Mesendoderm (in vitro differentiated cells): ENCODE results near the gene SGPL1.

Source experiments
- DNase-seq: peaks from one replicate; pipeline ENCODE4 v3.0.0; 2013
- H2AK5ac ChIP-seq: 2 replicates; pipeline ENCODE4 v1.6.1; 2013; ENCODE audit warnings: low read length, inconsistent platforms
- H2BK120ac ChIP-seq: 2 replicates; pipeline ENCODE4 v1.6.1; 2013; ENCODE audit warnings: low read depth, mild to moderate bottlenecking, low read length, moderate library complexity, mixed read lengths
- H2BK15ac ChIP-seq: replicated peaks from 2 replicates; pipeline ENCODE4 v1.6.1; 2013; ENCODE audit warnings: low read depth, mild to moderate bottlenecking, moderate library complexity
- H2BK5ac ChIP-seq: 2 replicates; pipeline ENCODE4 v1.6.1; 2013; ENCODE audit warnings: low read length, inconsistent platforms
- H3K18ac ChIP-seq: 2 replicates; pipeline ENCODE4 v1.6.1; 2013; ENCODE audit warnings: mild to moderate bottlenecking, low read length, mixed read lengths
- H3K23ac ChIP-seq: one replicate; pipeline ENCODE4 v1.6.1; 2013; ENCODE audit warnings: low read length
- H3K27ac ChIP-seq: 2 replicates; pipeline ENCODE4 v1.5.1; 2013; ENCODE audit warnings: low read depth, mild to moderate bottlenecking, inconsistent platforms, low read length, moderate library complexity
- H3K27me3 ChIP-seq: 2 replicates; pipeline ENCODE4 v1.6.1; 2013; ENCODE audit warnings: low read length, control low read depth, mild to moderate bottlenecking, inconsistent platforms; ENCODE audit not compliant: insufficient read depth, poor library complexity
- H3K36me3 ChIP-seq: 2 replicates; pipeline ENCODE4 v1.6.1; 2013; ENCODE audit warnings: low read length, inconsistent platforms; ENCODE audit not compliant: control insufficient read depth, insufficient read depth
- H3K4ac ChIP-seq: one replicate; pipeline ENCODE4 v1.6.1; 2013; ENCODE audit warnings: low read depth, mild to moderate bottlenecking, low read length, moderate library complexity
- H3K4me1 ChIP-seq: 2 replicates; pipeline ENCODE4 v1.6.1; 2013; ENCODE audit warnings: low read depth, low read length, inconsistent platforms; ENCODE audit not compliant: control insufficient read depth
- H3K4me2 ChIP-seq: 2 replicates; pipeline ENCODE4 v1.6.1; 2013; ENCODE audit warnings: low read length
- H3K4me3 ChIP-seq: 2 replicates; pipeline ENCODE4 v1.5.1; 2013; ENCODE audit warnings: mild to moderate bottlenecking, low read length
- H3K56ac ChIP-seq: one replicate; pipeline ENCODE4 v1.6.1; 2013; ENCODE audit warnings: low read length
- H3K79me1 ChIP-seq: 2 replicates; pipeline ENCODE4 v1.6.1; 2013; ENCODE audit warnings: low read length, inconsistent platforms
- H3K79me2 ChIP-seq: 2 replicates; pipeline ENCODE4 v1.6.1; 2013; ENCODE audit warnings: mild to moderate bottlenecking, low read length; ENCODE audit not compliant: control insufficient read depth, insufficient read depth
- H3K9ac ChIP-seq: 2 replicates; pipeline ENCODE4 v1.6.1; 2013; ENCODE audit warnings: low read length, inconsistent platforms
- H4K5ac ChIP-seq: one replicate; pipeline ENCODE4 v1.6.1; 2013; ENCODE audit warnings: low read length
- H4K8ac ChIP-seq: one replicate; pipeline ENCODE4 v1.6.1; 2013; ENCODE audit warnings: low read depth, mild to moderate bottlenecking, control low read depth, low read length, moderate library complexity
- WGBS: extraction: QIAGEN DNeasy Blood & Tissue Kit; methylation state at CpG from one replicate; pipeline ENCODE4 v1.1.7; 2013; ENCODE audit warnings: low lambda C conversion rate, missing lambda C conversion rate; ENCODE audit not compliant: insufficient coverage; ENCODE audit errors: extremely low coverage; 5-methylcytosine and 5-hydroxymethylcytosine counted together

SGPL1 gene

GRCh38 chr10:70906031-70906783, 90.5 kb downstream of the SGPL1 start:
- Histone ChIP-seq H3K4me2 (no peak overlapping the region), H3K79me2 (no peaks in the 10 kb centered on the region), H3K27ac (no peak overlapping the region), H2AK5ac (no peak overlapping the region), H3K4ac (no peak overlapping the region), H2BK5ac (no peak overlapping the region), H3K36me3 (no peaks in the 10 kb centered on the region), H2BK15ac (no peak overlapping the region), H3K56ac (no peak overlapping the region), H4K5ac (no peak overlapping the region), H3K9ac (no peak overlapping the region), H3K23ac (no peak overlapping the region), H3K79me1 (no peaks in the 10 kb centered on the region), H2BK120ac (no peak overlapping the region), H3K18ac (no peak overlapping the region), H3K4me1 (no peaks in the 10 kb centered on the region), H4K8ac (no peak overlapping the region), H3K4me3 (no peak overlapping the region), H3K27me3 (no peaks in the 10 kb centered on the region)
- no CpG with 5 or more reads among the region's 5 CpGs for WGBS
- no peak for DNase-seq

DNA sequence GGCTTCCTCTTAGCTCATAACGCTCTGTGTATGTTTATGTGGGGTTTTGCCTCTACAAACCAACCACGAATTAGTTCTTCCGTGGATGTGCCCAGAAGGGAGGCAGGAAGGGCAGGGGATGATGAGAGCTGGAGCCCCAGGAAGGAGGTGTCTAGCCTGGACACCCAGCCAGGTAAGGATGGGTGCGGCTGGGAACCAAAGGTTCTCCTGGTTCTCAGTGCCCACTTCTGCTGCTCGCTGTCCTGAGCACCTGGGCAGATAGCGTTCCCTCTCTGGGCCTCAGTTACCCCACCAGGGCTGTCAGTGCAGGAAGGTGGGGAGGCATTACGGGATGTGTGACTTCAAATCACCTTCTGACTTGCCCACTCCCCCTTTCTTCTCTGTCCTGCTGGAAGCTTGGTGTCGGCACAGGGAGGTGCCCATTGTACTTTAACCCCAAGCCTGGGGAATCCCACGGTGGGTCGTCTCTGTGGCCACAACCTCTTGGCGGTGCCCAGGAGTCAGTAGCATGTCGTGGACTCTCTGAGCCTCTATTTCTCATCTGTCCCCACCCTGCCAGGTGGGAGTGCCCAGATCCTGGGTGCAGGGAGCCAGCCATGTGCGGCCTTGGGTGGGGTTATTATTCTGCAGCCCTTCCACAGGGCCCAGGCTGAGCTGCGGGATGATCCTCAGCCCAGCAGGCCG, 91.3 kb downstream of the SGPL1 start:
- Histone ChIP-seq H3K79me2 (no peaks in the 10 kb centered on the region), H3K36me3 (no peaks in the 10 kb centered on the region), H4K5ac (no peak overlapping the region), H2AK5ac (no peak overlapping the region), H2BK120ac (no peak overlapping the region), H3K4me1 (no peaks in the 10 kb centered on the region), H3K4me3 (no peak overlapping the region), H3K4ac (no peak overlapping the region), H2BK15ac (no peak overlapping the region), H2BK5ac (no peak overlapping the region), H3K4me2 (no peak overlapping the region), H3K56ac (no peak overlapping the region), H3K18ac (no peak overlapping the region), H3K79me1 (no peaks in the 10 kb centered on the region), H3K9ac (no peak overlapping the region), H3K27ac (no peak overlapping the region), H3K23ac (no peak overlapping the region), H4K8ac (no peak overlapping the region), H3K27me3 (no peaks in the 10 kb centered on the region)
- no peak for DNase-seq
- no CpG with 5 or more reads among the region's 15 CpGs for WGBS

DNA sequence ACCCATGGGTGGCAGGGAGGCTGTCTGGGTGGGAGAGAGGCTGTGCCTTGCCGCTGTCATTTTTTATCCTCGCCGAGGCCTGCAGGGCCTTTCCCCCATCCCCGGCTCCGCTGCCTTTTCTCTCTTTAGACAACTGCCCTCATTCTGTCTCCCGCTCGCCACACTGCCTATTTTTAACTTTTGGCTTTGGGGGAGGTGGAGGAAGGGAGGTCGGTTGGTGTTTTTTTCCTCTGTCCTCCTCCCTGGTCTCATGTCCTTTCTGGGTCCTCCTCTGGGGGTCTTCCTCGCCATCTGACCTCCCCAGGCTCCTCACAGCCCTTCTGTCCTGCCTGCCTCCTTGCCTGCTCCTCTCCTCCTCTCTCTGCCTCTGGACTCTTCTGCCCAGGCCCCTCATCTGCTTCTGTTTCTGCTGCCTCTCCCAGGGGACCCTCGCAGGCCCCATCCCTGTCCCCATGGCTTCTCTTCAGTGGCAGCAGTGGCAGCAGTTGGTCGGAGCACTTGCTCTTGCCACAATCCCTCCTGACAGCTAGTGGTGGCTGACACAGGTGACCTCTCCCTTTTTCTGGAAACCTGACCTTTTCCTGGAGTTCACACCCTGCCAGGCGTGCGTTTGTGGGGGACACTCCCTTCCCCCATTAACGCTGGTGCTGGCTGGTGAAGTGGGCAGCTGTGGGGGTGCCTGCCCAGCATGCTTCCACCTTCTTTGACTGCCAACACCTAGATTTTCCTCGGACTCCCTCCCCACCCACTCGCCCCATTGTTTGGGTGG, 92.1 kb downstream of the SGPL1 start:
- Histone ChIP-seq H3K79me2 (no peaks in the 10 kb centered on the region), H3K4ac (no peak overlapping the region), H3K9ac (no peak overlapping the region), H3K27me3 (no peaks in the 10 kb centered on the region), H2BK5ac (no peak overlapping the region), H4K5ac (no peak overlapping the region), H3K4me2 (no peak overlapping the region), H3K27ac (no peak overlapping the region), H3K36me3 (no peaks in the 10 kb centered on the region), H3K4me1 (no peaks in the 10 kb centered on the region), H3K56ac (no peak overlapping the region), H3K79me1 (no peaks in the 10 kb centered on the region), H2AK5ac (no peak overlapping the region), H2BK120ac (no peak overlapping the region), H4K8ac (no peak overlapping the region), H3K23ac (no peak overlapping the region), H3K4me3 (no peak overlapping the region), H3K18ac (no peak overlapping the region), H2BK15ac (no peak overlapping the region)
- no peak for DNase-seq
- no CpG with 5 or more reads among the region's 16 CpGs for WGBS

GRCh38 chr10:70908406-70909296, 92.9 kb downstream of the SGPL1 start:
- Histone ChIP-seq H3K23ac (no peak overlapping the region), H3K79me2 (no peaks in the 10 kb centered on the region), H3K36me3 (no peaks in the 10 kb centered on the region), H3K9ac (no peak overlapping the region), H3K4me1 (no peaks in the 10 kb centered on the region), H2AK5ac (no peak overlapping the region), H2BK120ac (no peak overlapping the region), H3K79me1 (no peaks in the 10 kb centered on the region), H3K27ac (no peak overlapping the region), H4K5ac (no peak overlapping the region), H3K18ac (no peak overlapping the region), H3K4ac (no peak overlapping the region), H2BK15ac (no peak overlapping the region), H3K27me3 (no peaks in the 10 kb centered on the region), H3K56ac (no peak overlapping the region), H3K4me3 (no peak overlapping the region), H3K4me2 (no peak overlapping the region), H4K8ac (no peak overlapping the region), H2BK5ac (no peak overlapping the region)
- DNase-seq, result no peak
- 100% methylated on average over 1 of the region's 12 CpGs for WGBS

GRCh38 chr10:70909326-70909935, 93.7 kb downstream of the SGPL1 start:
- H3K9ac ChIP-seq, result no peak overlapping the region
- H3K56ac ChIP-seq, result no peak overlapping the region
- H3K4ac ChIP-seq, result no peak overlapping the region
- no peaks in the 10 kb centered on the region for H3K79me2 ChIP-seq
- H4K5ac ChIP-seq, result no peak overlapping the region
- no peak overlapping the region for H2BK5ac ChIP-seq
- H3K4me2 ChIP-seq, result no peak overlapping the region
- H3K23ac ChIP-seq, result no peak overlapping the region
- no peak overlapping the region for H2BK120ac ChIP-seq
- H3K27ac ChIP-seq, result no peak overlapping the region
- H3K4me3 ChIP-seq, result no peak overlapping the region
- no peaks in the 10 kb centered on the region for H3K79me1 ChIP-seq
- DNase-seq, result no peak
- H2BK15ac ChIP-seq, result no peak overlapping the region
- no peaks in the 10 kb centered on the region for H3K36me3 ChIP-seq
- 100% methylated on average over 1 of the region's 9 CpGs for WGBS
- no peaks in the 10 kb centered on the region for H3K27me3 ChIP-seq
- no peaks in the 10 kb centered on the region for H3K4me1 ChIP-seq
- no peak overlapping the region for H4K8ac ChIP-seq
- H2AK5ac ChIP-seq, result no peak overlapping the region
- H3K18ac ChIP-seq, result no peak overlapping the region
